Left kidney (tissue), 2 donors: ENCODE data around the gene HMSD. TPM values are rescaled to one million over a fixed set of nuclear protein-coding genes. Genes with fewer than 3 reads are reported as not detected.
A peak's percentile ranks its signal among the peaks of the same experiment; 100 is the strongest.

Source experiments
- DNase-seq: peaks from one replicate; pipeline ENCODE4 v3.0.0-alpha.2; 2013
- polyA plus RNA-seq: library from polyadenylated mRNA; unstranded; fragments of 120-200 nt; gene quantifications from one replicate; pipeline ENCODE4 v1.2.1, GENCODE V29; 2013; ENCODE audit not compliant: insufficient read length

The HMSD gene
- polyA plus RNA-seq, 1 donor, result 3.6 TPM

- DNase-seq, result no peak
These were observed 7.7 kb downstream of the HMSD start for GRCh38 chr18:63956755-63957154.

- no peak for DNase-seq
These were observed 11.8 kb downstream of the HMSD start for GRCh38 chr18:63960891-63961290.

GRCh38 chr18:63961435-63961980 lies 12.4 kb downstream of the HMSD start:
- no peak for DNase-seq

GRCh38 chr18:63962137-63962536 lies 13.0 kb downstream of the HMSD start:
- DNase-seq, result no peak

GRCh38 chr18:63963615-63964256 lies 14.6 kb downstream of the HMSD start:
- DNase-seq, result peak; percentile 39

- no peak for DNase-seq
These were observed 15.8 kb downstream of the HMSD start for GRCh38 chr18:63964908-63965307.

GRCh38 chr18:63965716-63966330 lies 16.7 kb downstream of the HMSD start:
- DNase-seq, result no peak

- DNase-seq, result peak; percentile 93
These were observed 21.1 kb downstream of the HMSD start, which contains the start of gene SERPINB8 for GRCh38 chr18:63969942-63970808. Gene SERPINB8 (plus strand): TSS chr18:63970081. CDS start chr18:63978309, 8,228 bp downstream.

GRCh38 chr18:63970809-63971205 lies 21.7 kb downstream of the HMSD start:
- DNase-seq, result no peak

GRCh38 chr18:63971320-63972001 lies 22.4 kb downstream of the HMSD start:
- DNase-seq, result no peak

GRCh38 chr18:63972002-63972376 lies 22.9 kb downstream of the HMSD start:
- DNase-seq, result no peak

GRCh38 chr18:63974991-63975390 lies 25.9 kb downstream of the HMSD start:
- DNase-seq, result no peak

- DNase-seq, result no peak
These were observed 26.5 kb downstream of the HMSD start for GRCh38 chr18:63975628-63976027.

GRCh38 chr18:63977040-63977439 lies 27.9 kb downstream of the HMSD start:
- no peak for DNase-seq

GRCh38 chr18:63979409-63979920 lies 30.4 kb downstream of the HMSD start:
- peak; percentile 81 for DNase-seq

- no peak for DNase-seq
These were observed 30.9 kb downstream of the HMSD start for GRCh38 chr18:63980027-63980426.

- DNase-seq, result no peak
These were observed 31.9 kb downstream of the HMSD start for GRCh38 chr18:63980896-63981460.

- DNase-seq, result no peak
These were observed 32.6 kb downstream of the HMSD start for GRCh38 chr18:63981719-63982118.

- DNase-seq, result no peak
These were observed 33.3 kb downstream of the HMSD start for GRCh38 chr18:63982361-63982760.

- DNase-seq, result no peak
These were observed 37.8 kb downstream of the HMSD start for GRCh38 chr18:63986885-63987284.

GRCh38 chr18:63987743-63988142 lies 38.6 kb downstream of the HMSD start:
- no peak for DNase-seq

- no peak for DNase-seq
These were observed 43.6 kb downstream of the HMSD start for GRCh38 chr18:63992751-63993150.
